Activated B cell treated with CpG ODN at 0.5 μM for 24 hours (primary cell): ENCODE data around the gene CDCA7. TPM values are rescaled to one million over a fixed set of nuclear protein-coding genes. Genes with fewer than 3 reads are reported as not detected.
A peak's percentile ranks its signal among the peaks of the same experiment; 100 is the strongest.

Experiments
- ATAC-seq: fragments of 200-7000 bp; cut with Tn5 transposase; one replicate; pipeline ENCODE4 v1.10.0; 2021; ENCODE audit warnings: low read depth, mild to moderate bottlenecking, moderate library complexity
- CTCF ChIA-PET: fragments of 350-600 bp; sonication (Branson Sonifier 250); formaldehyde crosslinking; loops from one replicate; lab custom pipeline; 2021; ENCODE audit warnings: antibody characterized with exemption; lab: Charles Lee
- POLR2A ChIA-PET: fragments of 350-600 bp; sonication (Branson Sonifier 250); formaldehyde crosslinking; loops from one replicate; lab custom pipeline; 2021; ENCODE audit warnings: antibody characterized with exemption; lab: Charles Lee
- DNase-seq: peaks from one replicate; pipeline ENCODE4 v3.0.0; 2022
- H3K27ac Mint-ChIP-seq: one replicate; pipeline ENCODE4 v1.8.0; 2020; ENCODE audit warnings: mixed read lengths
- H3K27me3 Mint-ChIP-seq: one replicate; pipeline ENCODE4 v1.8.0; 2021; ENCODE audit warnings: mixed read lengths
- H3K36me3 Mint-ChIP-seq: one replicate; pipeline ENCODE4 v1.8.0; 2021; ENCODE audit warnings: low read depth, mixed read lengths
- H3K4me1 Mint-ChIP-seq: one replicate; pipeline ENCODE4 v1.8.0; 2021; ENCODE audit warnings: mixed read lengths
- H3K4me3 Mint-ChIP-seq: one replicate; pipeline ENCODE4 v1.8.0; 2020; ENCODE audit warnings: mild to moderate bottlenecking, mixed read lengths
- H3K9me3 Mint-ChIP-seq: one replicate; pipeline ENCODE4 v1.8.0; 2020; ENCODE audit warnings: mixed read lengths
- intact Hi-C: fragments of 100-400 bp; cut with micrococcal nuclease; formaldehyde crosslinking; loops from one replicate; pipeline ENCODE4 v1.15.1; 2024
- total RNA-seq: library from RNA; stranded (reverse); gene quantifications from 2 replicates; pipeline ENCODE4 v1.2.3, GENCODE V29; 2022
- TF ChIP-seq, protein P1 (sequence below): fragments of 200-600 bp; IDR thresholded peaks from one replicate; pipeline ENCODE4 v1.8.0; 2022; ENCODE audit warnings: antibody characterized with exemption, mild to moderate bottlenecking

Gene CDCA7
- total RNA-seq, 1 donor from 2014 or later, result 6.3 TPM

DNA sequence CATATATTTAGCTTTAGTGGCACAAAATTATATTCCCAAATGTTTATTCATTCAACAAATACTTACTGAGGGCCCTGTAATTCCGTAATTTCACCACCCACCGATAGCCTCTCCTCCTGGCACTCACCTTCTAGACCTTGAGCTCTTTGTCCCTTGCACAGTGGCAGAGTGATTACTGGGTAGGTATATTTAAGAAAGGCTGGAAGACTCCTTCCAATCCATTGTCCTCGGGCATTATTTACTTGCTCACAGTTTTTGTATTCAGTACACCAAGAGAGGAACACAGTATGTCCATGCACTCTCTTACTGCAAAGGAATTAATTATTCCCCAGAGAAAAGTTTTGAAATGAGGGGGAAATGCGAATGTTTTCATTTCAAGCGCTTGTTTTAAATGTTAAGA, 1.1 kb upstream of the CDCA7 start:
- POLR2A ChIA-PET, result no interaction called here
- no peak overlapping the region for H3K4me3 Mint-ChIP-seq
- no peaks in the 10 kb centered on the region for H3K9me3 Mint-ChIP-seq
- ATAC-seq, result no peak
- intact Hi-C loops, result loop anchor here (10.0 kb wide), 1 partner anchor 799 kb away; the partner anchor contains the start of gene PDK1
- H3K36me3 Mint-ChIP-seq, result no peaks in the 10 kb centered on the region
- H3K27ac Mint-ChIP-seq, result no peak overlapping the region
- peaks cover 22% of the 10 kb centered on the region for H3K27me3 Mint-ChIP-seq
- TF ChIP-seq, protein P1, sequence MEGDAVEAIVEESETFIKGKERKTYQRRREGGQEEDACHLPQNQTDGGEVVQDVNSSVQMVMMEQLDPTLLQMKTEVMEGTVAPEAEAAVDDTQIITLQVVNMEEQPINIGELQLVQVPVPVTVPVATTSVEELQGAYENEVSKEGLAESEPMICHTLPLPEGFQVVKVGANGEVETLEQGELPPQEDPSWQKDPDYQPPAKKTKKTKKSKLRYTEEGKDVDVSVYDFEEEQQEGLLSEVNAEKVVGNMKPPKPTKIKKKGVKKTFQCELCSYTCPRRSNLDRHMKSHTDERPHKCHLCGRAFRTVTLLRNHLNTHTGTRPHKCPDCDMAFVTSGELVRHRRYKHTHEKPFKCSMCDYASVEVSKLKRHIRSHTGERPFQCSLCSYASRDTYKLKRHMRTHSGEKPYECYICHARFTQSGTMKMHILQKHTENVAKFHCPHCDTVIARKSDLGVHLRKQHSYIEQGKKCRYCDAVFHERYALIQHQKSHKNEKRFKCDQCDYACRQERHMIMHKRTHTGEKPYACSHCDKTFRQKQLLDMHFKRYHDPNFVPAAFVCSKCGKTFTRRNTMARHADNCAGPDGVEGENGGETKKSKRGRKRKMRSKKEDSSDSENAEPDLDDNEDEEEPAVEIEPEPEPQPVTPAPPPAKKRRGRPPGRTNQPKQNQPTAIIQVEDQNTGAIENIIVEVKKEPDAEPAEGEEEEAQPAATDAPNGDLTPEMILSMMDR, result no peak
- DNase-seq, result no peak
- CTCF ChIA-PET, result no interaction called here
- peaks cover 26% of the 10 kb centered on the region for H3K4me1 Mint-ChIP-seq

DNA sequence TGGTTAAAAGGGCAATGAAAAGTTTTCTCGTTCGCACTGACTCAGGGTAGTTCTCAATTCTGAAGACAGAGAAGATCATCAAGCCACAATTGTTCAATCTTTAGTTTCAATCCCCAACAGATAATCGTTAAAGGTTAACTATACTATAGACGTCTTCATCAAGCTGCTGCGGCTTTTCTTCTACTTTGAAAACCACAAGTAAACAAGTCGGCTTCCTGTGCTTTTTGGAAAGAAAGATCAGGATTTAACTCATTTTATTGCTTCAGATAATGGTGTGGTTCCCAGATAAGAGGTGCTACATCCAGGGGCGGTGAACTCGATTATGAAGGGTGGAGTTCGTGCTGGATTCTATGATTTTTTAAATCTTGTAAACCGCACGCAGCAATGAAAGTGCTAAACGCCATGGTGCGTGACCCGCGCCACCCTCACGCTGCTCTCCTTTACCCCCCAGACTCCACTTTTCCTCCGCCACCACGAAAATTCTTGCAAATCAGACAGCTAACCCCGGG, 545 bp upstream of the CDCA7 start:
- Mint-ChIP-seq H3K36me3 (no peaks in the 10 kb centered on the region), H3K4me3 (peak overlapping the region; percentile 87), H3K27me3 (peaks cover 22% of the 10 kb centered on the region), H3K27ac (no peak overlapping the region), H3K9me3 (no peaks in the 10 kb centered on the region), H3K4me1 (peaks cover 27% of the 10 kb centered on the region)
- TF ChIP-seq, protein P1, result no peak
- ChIA-PET CTCF (no interaction called here), POLR2A (interaction anchor here (0.6 kb wide), 1 partner anchor 105 kb away, joined by 4 read pairs; no protein-coding TSS in a partner anchor)
- no peak for ATAC-seq
- intact Hi-C loops, result loop anchor here (2.0 to 10.0 kb wide), 2 partner anchors 799 to 987 kb away; partner anchors contain the start of gene PDK1
- DNase-seq, result no peak

DNA sequence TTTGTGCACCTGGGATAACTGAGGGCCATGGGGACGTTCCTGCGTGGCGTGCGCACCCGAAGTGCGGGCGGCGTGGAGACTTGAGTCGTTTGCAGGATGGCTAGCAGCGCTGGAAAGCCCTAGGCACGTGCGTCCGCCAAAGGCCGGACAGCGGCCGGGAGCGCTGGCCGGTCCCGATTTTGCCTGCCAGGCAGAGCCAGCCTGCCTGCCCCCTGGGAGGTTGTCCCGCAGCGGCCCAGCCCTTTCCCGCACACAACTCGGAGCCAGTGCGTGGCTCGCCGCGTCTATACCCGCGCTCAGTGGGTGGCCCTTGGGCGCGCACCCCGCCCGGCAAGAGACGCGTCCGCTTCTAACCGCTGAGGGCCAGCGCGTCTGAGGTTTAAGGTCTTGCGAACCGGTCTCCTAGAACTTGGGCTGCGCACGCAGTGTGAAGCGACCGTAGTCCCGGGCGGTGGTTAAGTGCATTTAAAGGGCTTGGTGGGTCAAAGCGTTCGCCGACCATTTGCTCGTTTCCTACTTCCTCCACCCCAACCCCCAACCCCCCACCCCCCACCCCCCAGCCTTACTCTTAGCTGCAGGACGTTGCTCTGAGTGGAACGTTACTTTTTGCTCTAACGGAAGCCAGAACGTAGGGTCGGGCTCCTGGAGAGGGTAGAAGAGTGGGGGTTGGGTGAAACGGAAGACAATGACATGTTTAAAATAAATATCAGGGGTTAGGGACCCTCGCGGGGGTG, 627 bp downstream of the CDCA7 start:
- ChIA-PET CTCF (no interaction called here), POLR2A (interaction anchor here (0.6 kb wide), 2 partner anchors 9 to 1197 kb away, joined by 3 to 7 read pairs; no protein-coding TSS in a partner anchor)
- Mint-ChIP-seq H3K9me3 (no peaks in the 10 kb centered on the region), H3K4me1 (peaks cover 33% of the 10 kb centered on the region), H3K36me3 (no peaks in the 10 kb centered on the region), H3K4me3 (peak overlapping the region; percentile 87), H3K27me3 (peaks cover 22% of the 10 kb centered on the region), H3K27ac (no peak overlapping the region)
- peak; percentile 34 for DNase-seq
- intact Hi-C loops, result loop anchor here (2.0 to 10.0 kb wide), 5 partner anchors 68 to 986 kb away; partner anchors contain the start of genes MAP3K20, OLA1 and PDK1
- peak; percentile 59 for ATAC-seq
- TF ChIP-seq, protein P1, result no peak

DNA sequence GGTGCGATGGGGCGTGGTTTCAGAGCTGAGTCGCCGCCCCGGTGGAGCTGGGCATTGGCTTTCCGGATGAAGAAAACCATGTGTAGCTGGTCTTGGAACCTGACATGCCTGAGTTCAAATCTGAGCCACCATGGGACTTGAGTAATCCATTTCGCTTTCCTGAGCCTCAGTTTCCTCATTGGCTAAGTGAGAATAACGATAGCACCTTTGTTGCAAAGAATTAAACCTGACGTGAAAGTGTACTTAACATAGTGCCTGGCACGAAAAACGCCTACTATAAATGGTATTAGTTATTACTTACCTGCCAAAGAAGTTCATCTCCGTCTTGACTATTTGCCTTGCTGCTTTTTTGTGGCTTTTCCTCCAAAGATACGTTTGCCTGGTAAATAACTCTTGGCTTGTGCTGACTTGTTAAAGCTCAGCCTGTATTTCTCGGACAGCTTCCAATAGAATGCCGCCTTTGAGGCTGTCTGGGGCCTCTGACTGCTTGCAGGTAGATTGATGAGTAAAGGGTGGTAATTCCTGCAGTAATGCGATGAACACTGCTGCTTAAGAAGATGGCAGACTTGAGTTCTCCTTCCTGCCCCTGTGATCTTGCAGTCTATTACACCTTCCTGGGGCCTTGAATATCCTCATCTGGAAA, 1.3 kb downstream of the CDCA7 start:
- H3K27ac Mint-ChIP-seq, result peak overlapping the region; percentile 21
- no peaks in the 10 kb centered on the region for H3K9me3 Mint-ChIP-seq
- ATAC-seq (no peak), DNase-seq (no peak)
- TF ChIP-seq, protein P1, result no peak
- no peaks in the 10 kb centered on the region for H3K36me3 Mint-ChIP-seq
- CTCF ChIA-PET, result no interaction called here
- peaks cover 33% of the 10 kb centered on the region for H3K4me1 Mint-ChIP-seq
- POLR2A ChIA-PET, result interaction anchor here (0.6 kb wide), 2 partner anchors 8 to 1196 kb away, joined by 3 to 7 read pairs; no protein-coding TSS in a partner anchor
- peaks cover 22% of the 10 kb centered on the region for H3K27me3 Mint-ChIP-seq
- peak overlapping the region; percentile 87 for H3K4me3 Mint-ChIP-seq
- intact Hi-C loops, result loop anchor here (2.0 to 10.0 kb wide), 5 partner anchors 69 to 985 kb away; partner anchors contain the start of genes MAP3K20, OLA1 and PDK1
